ENCODE data around the gene NDUFA8. TPM values are rescaled to one million over a fixed set of nuclear protein-coding genes. Genes with fewer than 3 reads are reported as not detected.

The NDUFA8 gene
- total and polyA plus RNA-seq, 3 experiments from 2014 or later, result 50.7 to 74.4 (median 54.6) TPM

DNA sequence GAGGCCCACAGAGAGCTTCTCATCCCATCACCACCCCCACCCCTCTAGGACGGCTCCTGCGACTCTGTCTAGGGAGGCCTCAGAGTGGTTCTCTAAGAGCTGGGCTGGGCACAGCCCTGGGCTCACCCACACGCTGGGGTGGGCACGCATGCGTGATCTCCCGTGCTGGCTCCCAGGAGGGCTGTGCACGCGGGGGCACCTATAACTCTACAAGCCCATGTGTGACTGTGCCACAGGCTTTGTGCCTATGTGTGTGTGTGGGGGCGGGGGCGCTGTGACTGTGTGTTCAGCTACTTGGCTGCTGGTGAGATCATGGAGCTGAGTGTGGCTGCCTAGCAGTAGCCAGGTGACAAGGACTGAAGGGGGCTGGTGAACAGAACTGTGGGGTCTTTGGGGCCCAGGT lies 32.2 kb downstream of the NDUFA8 start:
- Histone ChIP-seq H3K4me3 (ENCODE audit: low read length) (no peak overlapping the region), H3K36me3 (ENCODE audit: insufficient read depth, low read length) (no peaks in the 10 kb centered on the region), H3K27ac (ENCODE audit: low read depth, low read length) (no peak overlapping the region), H3K9me3 (ENCODE audit: low read length) (no peaks in the 10 kb centered on the region), H3K4me1 (ENCODE audit: insufficient read depth, low read length) (peaks cover 5% of the 10 kb centered on the region), H3K27me3 (ENCODE audit: insufficient read depth, low read length, poor library complexity, severe bottlenecking) (peaks cover 15% of the 10 kb centered on the region)
- peak overlapping the region in 3 of 7 donors; percentile 22 to 83 (median 28) for H3K4me3 Mint-ChIP-seq
- H3K4me1 Mint-ChIP-seq, result peaks cover 21 to 41% (median 22%) of the 10 kb centered on the region in 3 donors
- CTCF ChIA-PET, result interaction anchor here (1.0 to 9.9 kb wide), 3 partner anchors 26 to 222 kb away, joined by 3 to 166 read pairs (median 4); no protein-coding TSS in a partner anchor
- peak overlapping the region in 2 of 8 donors; percentile 64 to 78 for H3K27ac Mint-ChIP-seq
- H3K36me3 Mint-ChIP-seq, result peaks cover 0 to 2% (median 0%) of the 10 kb centered on the region in 3 donors
- POLR2A ChIA-PET, result no interaction called here
- no peak for DNase-seq
- peaks cover 29 to 47% of the 10 kb centered on the region in 2 donors for H3K27me3 Mint-ChIP-seq
- H3K9me3 Mint-ChIP-seq, result no peaks in the 10 kb centered on the region

DNA sequence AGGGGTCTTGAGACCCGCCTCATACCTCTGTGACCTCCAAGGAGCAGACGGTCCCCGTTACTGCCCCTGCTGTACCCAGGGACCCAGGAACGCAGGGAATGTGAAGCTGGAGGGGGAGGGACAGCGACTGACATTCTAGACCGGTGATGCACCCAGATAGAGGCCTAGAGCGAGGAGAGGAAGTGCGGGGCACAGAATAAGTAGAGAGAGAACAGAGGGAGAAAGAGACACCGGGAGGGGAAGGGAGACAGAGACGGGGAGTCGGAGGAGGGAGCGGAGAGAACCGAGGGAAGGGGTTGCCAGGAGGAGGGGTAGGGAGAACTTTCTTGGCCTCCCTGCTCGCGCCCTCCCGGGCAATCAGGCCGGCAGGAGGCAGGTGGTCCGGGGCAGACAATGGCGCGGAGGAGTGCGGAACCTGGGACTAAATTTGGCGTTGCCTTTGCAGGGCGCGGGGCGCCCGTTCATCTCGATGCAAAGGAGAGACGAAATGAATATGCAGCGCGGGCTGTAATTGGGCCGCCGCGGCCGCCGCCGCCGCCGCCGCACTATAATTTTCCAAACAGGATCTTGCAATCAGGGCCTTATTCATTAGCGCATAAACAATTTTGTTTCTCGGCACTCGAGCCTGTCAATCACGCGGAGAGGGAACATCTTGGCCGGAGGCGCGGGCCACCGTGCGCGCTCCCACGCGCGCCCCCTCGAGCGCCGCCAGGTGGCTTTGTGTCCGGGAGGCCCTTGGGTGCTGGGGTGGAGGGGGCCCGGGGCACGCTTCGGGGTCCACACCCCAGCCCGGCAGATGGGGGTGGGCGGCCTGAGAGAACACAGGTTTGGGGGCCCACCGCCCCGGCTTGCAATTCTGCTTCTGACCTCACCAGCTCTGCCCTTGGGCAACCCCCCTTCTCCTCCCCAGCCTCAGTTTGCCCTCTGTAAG lies 33.0 kb downstream of the NDUFA8 start:
- peaks cover 30 to 44% of the 10 kb centered on the region in 2 donors for H3K27me3 Mint-ChIP-seq
- peak overlapping the region in 2 of 8 donors; percentile 52 to 88 for H3K27ac Mint-ChIP-seq
- DNase-seq, result no peak

DNA sequence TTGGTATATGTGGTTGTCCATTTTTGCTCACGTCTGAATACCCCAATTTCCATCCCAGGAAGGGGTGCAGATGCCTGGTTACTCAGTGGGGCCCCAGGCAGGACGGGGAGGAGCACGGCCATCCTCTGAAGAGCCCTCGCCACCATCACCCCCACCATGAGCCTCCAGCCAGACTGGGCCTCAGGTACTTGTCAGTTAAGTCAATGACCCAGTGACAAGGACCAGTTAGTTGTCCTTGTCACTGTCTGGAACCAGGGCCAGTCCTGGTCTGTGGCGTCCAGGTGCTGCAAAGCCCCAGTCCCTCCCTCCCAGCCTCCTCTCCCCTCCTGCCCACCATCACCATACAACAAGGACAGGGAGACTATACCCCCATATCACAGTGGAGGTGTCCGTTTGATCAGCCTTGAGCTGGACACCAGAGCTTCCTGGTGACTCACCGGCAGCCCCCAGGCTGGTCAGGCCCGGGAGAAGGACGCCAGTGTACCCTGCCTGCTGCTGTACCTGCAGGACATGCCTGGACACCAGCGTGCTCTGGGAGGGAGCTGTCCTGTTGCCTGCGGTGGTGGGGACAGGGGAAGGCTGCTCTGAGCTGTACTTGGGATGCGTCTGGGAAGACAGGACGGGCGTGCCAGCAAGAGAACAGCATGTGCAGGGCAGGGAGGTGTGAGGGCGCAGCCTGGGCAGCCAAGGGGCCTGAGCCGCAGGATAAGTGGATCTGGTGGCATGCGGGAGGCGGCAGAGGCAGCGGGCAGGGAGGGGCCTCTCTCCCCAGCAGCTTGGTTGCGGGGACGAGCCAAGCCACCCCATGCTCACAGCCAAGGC lies 33.9 kb downstream of the NDUFA8 start:
- H3K4me1 ChIP-seq (ENCODE audit: insufficient read depth, low read length), result peaks cover 5% of the 10 kb centered on the region
- POLR2A ChIA-PET, result no interaction called here
- H3K27me3 Mint-ChIP-seq, result peaks cover 30 to 44% of the 10 kb centered on the region in 2 donors
- no peak for DNase-seq
- CTCF ChIA-PET, result interaction anchor here (0.6 to 9.9 kb wide), 20 partner anchors 8 to 691 kb away, joined by 3 to 166 read pairs (median 4); partner anchors contain the start of genes MORN5 and NDUFA8
- peaks cover 15% of the 10 kb centered on the region for H3K27me3 ChIP-seq (ENCODE audit: insufficient read depth, low read length, poor library complexity, severe bottlenecking)
- peak overlapping the region in 1 of 8 donors; percentile 77 for H3K27ac Mint-ChIP-seq
- H3K36me3 ChIP-seq (ENCODE audit: insufficient read depth, low read length), result no peaks in the 10 kb centered on the region
- no peak overlapping the region for H3K27ac ChIP-seq (ENCODE audit: low read depth, low read length)
- H3K4me1 Mint-ChIP-seq, result peaks cover 21 to 41% (median 22%) of the 10 kb centered on the region in 3 donors
- no peaks in the 10 kb centered on the region for H3K9me3 Mint-ChIP-seq
- H3K36me3 Mint-ChIP-seq, result peaks cover 0 to 2% (median 0%) of the 10 kb centered on the region in 3 donors
- H3K9me3 ChIP-seq (ENCODE audit: low read length), result no peaks in the 10 kb centered on the region
- H3K4me3 Mint-ChIP-seq, result peak overlapping the region in 5 of 7 donors; percentile 37 to 66 (median 59)
- no peak overlapping the region for H3K4me3 ChIP-seq (ENCODE audit: low read length)

More for the DNA sequence above, 33.0 kb downstream of the NDUFA8 start:
- H3K36me3 Mint-ChIP-seq, result peaks cover 0 to 2% (median 0%) of the 10 kb centered on the region in 3 donors
- Histone ChIP-seq H3K9me3 (ENCODE audit: low read length) (no peaks in the 10 kb centered on the region), H3K27ac (ENCODE audit: low read depth, low read length) (no peak overlapping the region), H3K36me3 (ENCODE audit: insufficient read depth, low read length) (no peaks in the 10 kb centered on the region), H3K4me1 (ENCODE audit: insufficient read depth, low read length) (peaks cover 5% of the 10 kb centered on the region), H3K4me3 (ENCODE audit: low read length) (peak overlapping the region; percentile 26), H3K27me3 (ENCODE audit: insufficient read depth, low read length, poor library complexity, severe bottlenecking) (peaks cover 15% of the 10 kb centered on the region)
- H3K9me3 Mint-ChIP-seq, result no peaks in the 10 kb centered on the region
- POLR2A ChIA-PET, result no interaction called here
- CTCF ChIA-PET, result interaction anchor here (0.6 to 9.9 kb wide), 6 partner anchors 18 to 222 kb away, joined by 3 to 166 read pairs (median 4); no protein-coding TSS in a partner anchor
- peaks cover 21 to 41% (median 22%) of the 10 kb centered on the region in 3 donors for H3K4me1 Mint-ChIP-seq
- peak overlapping the region; percentile 37 to 83 (median 59) for H3K4me3 Mint-ChIP-seq

DNA sequence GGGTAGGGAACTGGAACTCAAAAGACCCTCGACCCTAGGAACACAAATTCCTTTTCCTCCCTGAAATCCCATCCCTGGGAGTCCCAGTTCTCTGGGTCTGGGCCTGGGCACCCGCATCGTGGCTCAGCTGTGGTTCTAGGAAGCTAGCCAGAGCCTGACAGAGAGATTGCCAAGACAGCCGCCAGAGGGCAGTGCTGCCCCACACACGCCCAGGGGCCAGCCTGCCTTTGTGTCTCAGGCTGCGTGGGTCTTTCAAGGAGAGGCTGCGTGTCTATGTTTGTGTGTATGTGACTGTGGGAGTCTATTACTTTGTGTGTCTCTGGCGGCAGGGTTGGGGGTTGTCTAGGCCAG lies 34.4 kb downstream of the NDUFA8 start:
- Histone ChIP-seq H3K36me3 (ENCODE audit: insufficient read depth, low read length) (no peaks in the 10 kb centered on the region), H3K27me3 (ENCODE audit: insufficient read depth, low read length, poor library complexity, severe bottlenecking) (peaks cover 15% of the 10 kb centered on the region), H3K9me3 (ENCODE audit: low read length) (no peaks in the 10 kb centered on the region), H3K4me1 (ENCODE audit: insufficient read depth, low read length) (peaks cover 5% of the 10 kb centered on the region), H3K27ac (ENCODE audit: low read depth, low read length) (no peak overlapping the region), H3K4me3 (ENCODE audit: low read length) (no peak overlapping the region)
- peaks cover 0 to 2% (median 0%) of the 10 kb centered on the region in 3 donors for H3K36me3 Mint-ChIP-seq
- POLR2A ChIA-PET, result no interaction called here
- peaks cover 21 to 41% (median 22%) of the 10 kb centered on the region in 3 donors for H3K4me1 Mint-ChIP-seq
- H3K4me3 Mint-ChIP-seq, result peak overlapping the region in 5 of 7 donors; percentile 6 to 67 (median 65)
- no peaks in the 10 kb centered on the region for H3K9me3 Mint-ChIP-seq
- CTCF ChIA-PET, result interaction anchor here (0.7 to 9.9 kb wide), 23 partner anchors 9 to 692 kb away, joined by 3 to 166 read pairs (median 4); partner anchors contain the start of genes MORN5 and NDUFA8
- peak; percentile 60 to 80 (median 66) for DNase-seq
- H3K27ac Mint-ChIP-seq, result peak overlapping the region in 2 of 8 donors; percentile 2 to 77
- peaks cover 30 to 44% of the 10 kb centered on the region in 2 donors for H3K27me3 Mint-ChIP-seq

DNA sequence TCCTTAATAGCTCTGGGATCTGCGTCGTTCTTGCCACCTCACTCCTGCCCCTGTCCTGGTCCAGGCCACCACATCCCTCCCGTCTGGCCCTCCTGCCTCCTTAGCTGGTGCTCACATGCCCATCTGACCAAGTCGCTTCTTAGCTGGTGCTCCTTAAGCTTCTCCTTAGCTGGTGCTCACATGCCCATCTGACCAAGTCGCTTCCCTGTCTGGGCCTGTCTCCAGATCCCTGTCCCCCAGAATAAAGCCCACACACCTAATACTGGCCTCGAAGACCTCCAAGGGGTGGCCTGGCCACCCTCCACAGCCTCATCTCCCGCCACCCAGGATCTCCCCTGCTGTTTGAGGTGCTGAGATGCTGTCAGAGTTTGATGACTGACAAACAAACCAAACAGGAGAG lies 35.1 kb downstream of the NDUFA8 start:
- H3K36me3 Mint-ChIP-seq, result peaks cover 0 to 2% (median 0%) of the 10 kb centered on the region in 3 donors
- Histone ChIP-seq H3K27me3 (ENCODE audit: insufficient read depth, low read length, poor library complexity, severe bottlenecking) (peaks cover 15% of the 10 kb centered on the region), H3K9me3 (ENCODE audit: low read length) (no peaks in the 10 kb centered on the region), H3K27ac (ENCODE audit: low read depth, low read length) (no peak overlapping the region), H3K4me3 (ENCODE audit: low read length) (no peak overlapping the region), H3K4me1 (ENCODE audit: insufficient read depth, low read length) (peaks cover 5% of the 10 kb centered on the region), H3K36me3 (ENCODE audit: insufficient read depth, low read length) (no peaks in the 10 kb centered on the region)
- H3K9me3 Mint-ChIP-seq, result no peaks in the 10 kb centered on the region
- ChIA-PET CTCF (interaction anchor here (0.7 to 9.9 kb wide), 24 partner anchors 9 to 692 kb away, joined by 3 to 166 read pairs (median 4); partner anchors contain the start of genes MORN5 and NDUFA8), POLR2A (no interaction called here)
- no peak overlapping the region for H3K4me3 Mint-ChIP-seq
- no peak for DNase-seq
- peaks cover 21 to 41% (median 22%) of the 10 kb centered on the region in 3 donors for H3K4me1 Mint-ChIP-seq
- no peak overlapping the region for H3K27ac Mint-ChIP-seq
- H3K27me3 Mint-ChIP-seq, result peaks cover 30 to 44% of the 10 kb centered on the region in 2 donors

DNA sequence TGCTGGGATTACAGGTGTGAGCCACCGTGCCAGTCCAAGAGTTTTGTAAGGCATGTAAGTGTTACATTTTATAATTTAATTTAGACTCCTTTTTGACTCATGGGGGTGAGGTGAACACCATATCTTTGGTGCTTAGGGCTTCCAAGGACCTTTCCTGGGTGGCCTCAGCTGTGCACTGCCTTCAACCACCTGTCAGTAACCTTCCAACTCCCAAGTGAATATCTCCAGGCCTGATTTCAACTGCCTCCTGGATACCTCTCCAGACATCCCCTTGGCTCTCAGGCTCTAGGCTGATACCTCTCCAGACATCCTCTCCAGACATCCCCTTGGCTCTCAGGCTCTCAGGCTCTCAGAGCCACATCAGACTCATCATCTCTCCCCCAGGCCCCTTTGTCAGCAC lies 35.5 kb downstream of the NDUFA8 start:
- Mint-ChIP-seq H3K27me3 (peaks cover 30 to 40% of the 10 kb centered on the region in 2 donors), H3K27ac (no peak overlapping the region), H3K36me3 (peaks cover 0 to 2% (median 0%) of the 10 kb centered on the region in 3 donors), H3K9me3 (no peaks in the 10 kb centered on the region), H3K4me3 (no peak overlapping the region), H3K4me1 (peaks cover 21 to 37% (median 22%) of the 10 kb centered on the region in 3 donors)
- H3K27me3 ChIP-seq (ENCODE audit: insufficient read depth, low read length, poor library complexity, severe bottlenecking), result peaks cover 15% of the 10 kb centered on the region
- H3K9me3 ChIP-seq (ENCODE audit: low read length), result no peaks in the 10 kb centered on the region
- CTCF ChIA-PET, result interaction anchor here (1.0 to 9.9 kb wide), 10 partner anchors 9 to 687 kb away, joined by 3 to 166 read pairs (median 6); partner anchors contain the start of genes MORN5 and NDUFA8
- no peaks in the 10 kb centered on the region for H3K36me3 ChIP-seq (ENCODE audit: insufficient read depth, low read length)
- H3K4me3 ChIP-seq (ENCODE audit: low read length), result no peak overlapping the region
- POLR2A ChIA-PET, result no interaction called here
- H3K27ac ChIP-seq (ENCODE audit: low read depth, low read length), result no peak overlapping the region
- H3K4me1 ChIP-seq (ENCODE audit: insufficient read depth, low read length), result peaks cover 5% of the 10 kb centered on the region
- DNase-seq, result no peak

DNA sequence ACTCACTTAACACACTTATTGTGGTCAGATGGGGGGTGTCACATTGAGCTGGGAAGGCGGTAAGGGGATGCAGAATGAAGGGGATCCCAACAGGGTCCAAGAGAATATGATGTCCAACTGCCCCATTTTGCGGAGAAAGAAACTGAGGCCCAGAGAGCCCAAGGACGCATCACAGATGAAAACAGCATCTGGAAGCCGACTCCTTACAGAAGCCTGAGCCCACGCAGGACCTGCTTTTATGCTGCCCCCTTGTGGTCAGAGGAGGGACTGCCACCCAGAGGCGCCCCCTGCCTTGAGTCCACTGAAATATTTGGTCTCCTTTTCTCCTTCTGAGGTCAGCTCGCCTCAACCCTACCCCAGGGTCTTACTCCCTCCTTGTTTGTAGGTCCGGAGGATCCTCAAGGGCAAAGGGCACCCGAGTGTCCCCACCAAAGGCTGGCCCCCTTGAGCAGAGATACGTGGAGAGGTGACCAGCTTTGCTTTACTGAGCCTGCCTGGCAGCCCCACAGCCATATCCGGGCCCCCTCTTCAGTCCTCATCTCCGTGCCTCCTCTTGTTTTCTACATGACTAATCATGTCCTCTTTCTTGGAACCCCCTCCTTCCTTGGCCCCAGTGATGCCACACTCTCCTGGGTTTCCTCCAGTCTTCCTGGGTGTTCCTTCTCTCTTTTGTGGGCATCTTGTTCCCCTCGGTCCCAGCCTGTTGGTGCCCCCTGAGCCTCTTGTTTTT lies 36.5 kb downstream of the NDUFA8 start:
- no peak overlapping the region for H3K4me3 ChIP-seq (ENCODE audit: low read length)
- Mint-ChIP-seq H3K27me3 (peaks cover 30 to 39% of the 10 kb centered on the region in 2 donors), H3K9me3 (no peaks in the 10 kb centered on the region), H3K4me3 (no peak overlapping the region), H3K36me3 (peaks cover 0 to 2% (median 0%) of the 10 kb centered on the region in 3 donors), H3K27ac (no peak overlapping the region), H3K4me1 (peaks cover 21 to 32% (median 22%) of the 10 kb centered on the region in 3 donors)
- H3K27me3 ChIP-seq (ENCODE audit: insufficient read depth, low read length, poor library complexity, severe bottlenecking), result peaks cover 15% of the 10 kb centered on the region
- peak; percentile 54 to 79 (median 62) for DNase-seq
- ChIA-PET CTCF (interaction anchor here (0.6 to 9.9 kb wide), 9 partner anchors 10 to 688 kb away, joined by 3 to 166 read pairs (median 4); no protein-coding TSS in a partner anchor), POLR2A (no interaction called here)
- no peaks in the 10 kb centered on the region for H3K36me3 ChIP-seq (ENCODE audit: insufficient read depth, low read length)
- peaks cover 5% of the 10 kb centered on the region for H3K4me1 ChIP-seq (ENCODE audit: insufficient read depth, low read length)
- H3K27ac ChIP-seq (ENCODE audit: low read depth, low read length), result no peak overlapping the region
- H3K9me3 ChIP-seq (ENCODE audit: low read length), result no peaks in the 10 kb centered on the region
